PC-9 (cell line): ENCODE measurements around the gene CADM2.

ENCODE experiments used
- EZH2 ChIP-seq: fragments of 200-600 bp; sonication (generic); IDR thresholded peaks from 2 replicates; pipeline ENCODE4 v1.8.0; 2017; ENCODE audit warnings: antibody characterized with exemption, low read depth
- TF ChIP-seq, protein P1 (sequence below): fragments of 200-600 bp; sonication (generic); conservative IDR thresholded peaks from 2 replicates; pipeline ENCODE4 v1.6.1; 2017; ENCODE audit warnings: mixed run types, antibody characterized with exemption, mild to moderate bottlenecking, moderate library complexity

GRCh38 chr3:85075663-85076062 lies 116.9 kb downstream of the CADM2 start:
- TF ChIP-seq, protein P1, sequence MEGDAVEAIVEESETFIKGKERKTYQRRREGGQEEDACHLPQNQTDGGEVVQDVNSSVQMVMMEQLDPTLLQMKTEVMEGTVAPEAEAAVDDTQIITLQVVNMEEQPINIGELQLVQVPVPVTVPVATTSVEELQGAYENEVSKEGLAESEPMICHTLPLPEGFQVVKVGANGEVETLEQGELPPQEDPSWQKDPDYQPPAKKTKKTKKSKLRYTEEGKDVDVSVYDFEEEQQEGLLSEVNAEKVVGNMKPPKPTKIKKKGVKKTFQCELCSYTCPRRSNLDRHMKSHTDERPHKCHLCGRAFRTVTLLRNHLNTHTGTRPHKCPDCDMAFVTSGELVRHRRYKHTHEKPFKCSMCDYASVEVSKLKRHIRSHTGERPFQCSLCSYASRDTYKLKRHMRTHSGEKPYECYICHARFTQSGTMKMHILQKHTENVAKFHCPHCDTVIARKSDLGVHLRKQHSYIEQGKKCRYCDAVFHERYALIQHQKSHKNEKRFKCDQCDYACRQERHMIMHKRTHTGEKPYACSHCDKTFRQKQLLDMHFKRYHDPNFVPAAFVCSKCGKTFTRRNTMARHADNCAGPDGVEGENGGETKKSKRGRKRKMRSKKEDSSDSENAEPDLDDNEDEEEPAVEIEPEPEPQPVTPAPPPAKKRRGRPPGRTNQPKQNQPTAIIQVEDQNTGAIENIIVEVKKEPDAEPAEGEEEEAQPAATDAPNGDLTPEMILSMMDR = no peak
- TF ChIP-seq EZH2 = no peak
